Measurements from ENCODE around the gene RFTN1. TPM values are rescaled to one million over a fixed set of nuclear protein-coding genes. Genes with fewer than 3 reads are reported as not detected.

RFTN1 gene
- total RNA-seq, 2 experiments from 2014 or later = 59.9 to 63.4 TPM

DNA sequence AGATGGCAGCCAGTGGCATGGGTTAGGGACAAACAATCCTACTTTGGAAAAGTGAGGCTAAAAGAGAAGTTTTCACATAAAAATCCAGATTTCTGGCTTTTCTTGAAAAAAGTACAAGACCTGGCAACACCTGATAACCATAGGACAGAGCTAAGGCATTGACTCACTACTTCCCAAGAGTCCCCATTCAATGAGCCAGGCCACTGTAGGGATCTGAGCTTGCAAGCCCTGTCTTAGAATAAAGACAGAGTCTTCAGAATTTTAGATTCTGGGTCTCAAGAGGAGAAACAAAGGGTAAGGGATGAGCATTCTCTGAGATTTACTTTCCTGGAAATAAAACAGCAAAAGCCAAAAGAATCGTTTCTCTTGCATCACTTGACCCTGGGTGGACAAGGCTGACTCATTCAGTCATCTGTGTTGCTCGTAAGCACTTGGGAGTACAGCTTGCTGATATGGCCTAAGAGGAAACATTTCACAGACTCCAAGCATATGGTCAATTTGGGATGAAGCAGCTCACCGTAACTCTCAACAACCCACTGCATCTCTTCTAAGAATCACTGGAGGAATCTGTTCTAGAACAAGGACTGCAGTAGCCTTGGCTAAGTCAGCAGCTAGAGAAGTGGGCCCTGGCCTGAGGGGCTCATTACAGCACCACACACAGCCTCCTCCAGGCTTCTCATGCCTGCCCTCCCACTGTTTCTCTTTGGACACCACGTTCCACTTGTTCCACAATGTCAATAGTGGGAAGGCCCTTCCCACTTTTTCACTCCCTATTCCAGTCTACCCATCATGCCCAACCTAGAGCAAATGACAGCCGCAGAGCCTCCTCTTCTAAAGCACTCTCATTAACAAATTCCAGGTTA, 86.2 kb downstream of the RFTN1 start:
- ATAC-seq (no peak), DNase-seq (no peak)
- Mint-ChIP-seq H3K4me3 (no peak overlapping the region), H3K9me3 (ENCODE audit: insufficient read depth) (no peaks in the 10 kb centered on the region), H3K27ac (no peak overlapping the region), H3K4me1 (ENCODE audit: low read depth) (peaks cover 6% of the 10 kb centered on the region), H3K27me3 (ENCODE audit: low read depth) (no peaks in the 10 kb centered on the region), H3K36me3 (ENCODE audit: low read depth) (peaks cover 58% of the 10 kb centered on the region)
- CTCF ChIA-PET = interaction anchor here (1.0 kb wide), 1 partner anchor 32 kb away, joined by 3 read pairs; no protein-coding TSS in a partner anchor
- POLR2A ChIA-PET = no interaction called here

GRCh38 chr3:16426665-16427064, 86.8 kb downstream of the RFTN1 start:
- Mint-ChIP-seq H3K9me3 (ENCODE audit: insufficient read depth) (no peaks in the 10 kb centered on the region), H3K27ac (no peak overlapping the region), H3K4me1 (ENCODE audit: low read depth) (peaks cover 6% of the 10 kb centered on the region), H3K27me3 (ENCODE audit: low read depth) (no peaks in the 10 kb centered on the region), H3K36me3 (ENCODE audit: low read depth) (peaks cover 51% of the 10 kb centered on the region), H3K4me3 (no peak overlapping the region)
- CTCF ChIA-PET = interaction anchor here (1.0 kb wide), 1 partner anchor 32 kb away, joined by 3 read pairs; no protein-coding TSS in a partner anchor
- no peak for DNase-seq
- POLR2A ChIA-PET = no interaction called here
- ATAC-seq = no peak

GRCh38 chr3:16426029-16426400, 87.5 kb downstream of the RFTN1 start:
- DNase-seq (no peak), ATAC-seq (no peak)
- Mint-ChIP-seq H3K27me3 (ENCODE audit: low read depth) (no peaks in the 10 kb centered on the region), H3K4me3 (no peak overlapping the region), H3K36me3 (ENCODE audit: low read depth) (peaks cover 47% of the 10 kb centered on the region), H3K27ac (no peak overlapping the region), H3K4me1 (ENCODE audit: low read depth) (peaks cover 6% of the 10 kb centered on the region), H3K9me3 (ENCODE audit: insufficient read depth) (no peaks in the 10 kb centered on the region)
- CTCF ChIA-PET = no interaction called here
- POLR2A ChIA-PET = no interaction called here

- ATAC-seq = no peak
- peaks cover 44% of the 10 kb centered on the region for H3K36me3 Mint-ChIP-seq (ENCODE audit: low read depth)
- no peak overlapping the region for H3K27ac Mint-ChIP-seq
- H3K4me1 Mint-ChIP-seq (ENCODE audit: low read depth) = peaks cover 6% of the 10 kb centered on the region
- no peaks in the 10 kb centered on the region for H3K9me3 Mint-ChIP-seq (ENCODE audit: insufficient read depth)
- no peak for DNase-seq
- no peak overlapping the region for H3K4me3 Mint-ChIP-seq
- POLR2A ChIA-PET = no interaction called here
- H3K27me3 Mint-ChIP-seq (ENCODE audit: low read depth) = no peaks in the 10 kb centered on the region
- CTCF ChIA-PET = no interaction called here
Measured at GRCh38 chr3:16425398-16426028, 88.0 kb downstream of the RFTN1 start.

DNA sequence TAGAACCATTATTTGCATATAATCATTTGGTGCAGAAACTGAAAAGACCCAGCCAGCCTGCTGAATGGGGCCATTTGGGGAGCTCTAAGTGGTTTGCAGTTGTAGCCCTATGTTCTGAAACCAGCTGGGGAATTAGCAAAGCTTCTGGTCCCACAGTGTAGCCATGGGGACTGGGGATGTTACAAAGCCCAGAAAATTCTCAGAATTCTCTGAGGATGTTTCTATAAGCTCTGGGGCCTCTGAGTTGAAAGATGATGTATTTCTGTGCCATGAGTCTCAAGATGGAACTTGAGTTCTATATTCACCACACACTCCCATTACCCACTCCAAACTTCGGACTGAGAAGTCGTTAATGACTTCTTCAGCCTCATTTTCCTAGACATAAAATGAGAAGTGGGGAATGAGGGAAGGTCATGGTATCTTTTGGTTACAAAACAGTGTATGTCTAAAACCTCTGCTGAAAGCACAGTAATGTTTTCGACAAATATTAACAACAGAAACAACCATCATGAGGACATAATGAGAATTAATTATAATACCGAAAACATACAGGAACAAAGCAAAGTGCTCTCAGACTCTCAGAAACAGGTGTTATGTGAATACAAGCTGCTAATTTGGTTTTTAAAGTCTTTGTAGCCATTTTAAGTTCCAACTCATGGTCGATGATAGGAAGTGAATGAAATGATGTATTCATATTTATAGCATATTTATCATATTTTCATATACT, 89.4 kb downstream of the RFTN1 start:
- Mint-ChIP-seq H3K27ac (no peak overlapping the region), H3K4me3 (no peak overlapping the region), H3K4me1 (ENCODE audit: low read depth) (peaks cover 6% of the 10 kb centered on the region), H3K27me3 (ENCODE audit: low read depth) (no peaks in the 10 kb centered on the region), H3K9me3 (ENCODE audit: insufficient read depth) (no peaks in the 10 kb centered on the region), H3K36me3 (ENCODE audit: low read depth) (peaks cover 36% of the 10 kb centered on the region)
- ChIA-PET POLR2A (no interaction called here), CTCF (no interaction called here)
- DNase-seq (no peak), ATAC-seq (no peak)

- ChIA-PET POLR2A (no interaction called here), CTCF (no interaction called here)
- H3K9me3 Mint-ChIP-seq (ENCODE audit: insufficient read depth) = no peaks in the 10 kb centered on the region
- peaks cover 35% of the 10 kb centered on the region for H3K36me3 Mint-ChIP-seq (ENCODE audit: low read depth)
- no peak overlapping the region for H3K4me3 Mint-ChIP-seq
- H3K27me3 Mint-ChIP-seq (ENCODE audit: low read depth) = no peaks in the 10 kb centered on the region
- H3K4me1 Mint-ChIP-seq (ENCODE audit: low read depth) = peaks cover 6% of the 10 kb centered on the region
- DNase-seq = no peak
- no peak for ATAC-seq
- H3K27ac Mint-ChIP-seq = no peak overlapping the region
Measured at GRCh38 chr3:16423298-16423697, 90.2 kb downstream of the RFTN1 start.

DNA sequence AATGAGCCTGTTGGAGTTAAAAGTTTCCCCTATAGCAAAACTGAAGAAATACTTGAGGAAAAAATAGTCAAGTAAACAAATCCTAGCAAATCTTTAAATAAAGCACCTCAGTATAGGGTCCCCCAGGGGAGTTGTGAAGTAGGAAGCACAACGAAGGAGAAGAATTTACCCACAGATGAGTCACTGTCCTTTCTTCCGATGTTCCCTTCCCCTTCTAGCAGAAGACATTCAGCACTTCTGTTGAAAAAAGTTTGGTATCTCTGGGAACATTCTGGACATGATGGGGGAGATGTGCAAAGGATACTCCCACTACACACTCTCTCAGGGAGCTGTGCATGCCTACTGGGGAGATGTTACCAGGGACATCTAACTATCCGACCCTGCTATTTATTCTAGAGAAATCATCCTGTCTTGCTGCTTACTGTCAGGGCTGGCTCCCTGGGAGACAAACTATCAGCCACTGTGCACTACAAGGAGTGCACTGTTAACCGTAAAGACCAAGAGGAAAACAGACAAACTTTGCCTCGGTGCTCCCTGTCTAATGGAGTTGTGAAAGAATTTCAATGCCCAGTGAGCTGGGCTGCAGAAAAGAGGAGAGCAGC, 93.8 kb downstream of the RFTN1 start:
- Mint-ChIP-seq H3K9me3 (ENCODE audit: insufficient read depth) (no peaks in the 10 kb centered on the region), H3K27ac (no peak overlapping the region), H3K4me3 (no peak overlapping the region), H3K4me1 (ENCODE audit: low read depth) (peaks cover 7% of the 10 kb centered on the region), H3K27me3 (ENCODE audit: low read depth) (no peaks in the 10 kb centered on the region), H3K36me3 (ENCODE audit: low read depth) (peaks cover 31% of the 10 kb centered on the region)
- no peak for DNase-seq
- ChIA-PET POLR2A (no interaction called here), CTCF (no interaction called here)
- no peak for ATAC-seq

- H3K4me3 Mint-ChIP-seq = no peak overlapping the region
- no peak overlapping the region for H3K27ac Mint-ChIP-seq
- CTCF ChIA-PET = no interaction called here
- H3K36me3 Mint-ChIP-seq (ENCODE audit: low read depth) = peaks cover 37% of the 10 kb centered on the region
- no peak for DNase-seq
- no peak for ATAC-seq
- peaks cover 15% of the 10 kb centered on the region for H3K4me1 Mint-ChIP-seq (ENCODE audit: low read depth)
- H3K27me3 Mint-ChIP-seq (ENCODE audit: low read depth) = no peaks in the 10 kb centered on the region
- H3K9me3 Mint-ChIP-seq (ENCODE audit: insufficient read depth) = no peaks in the 10 kb centered on the region
- POLR2A ChIA-PET = no interaction called here
Measured at GRCh38 chr3:16417945-16418739, 95.4 kb downstream of the RFTN1 start.

GRCh38 chr3:16415911-16416476, 97.5 kb downstream of the RFTN1 start:
- DNase-seq (no peak), ATAC-seq (no peak)
- peaks cover 44% of the 10 kb centered on the region for H3K36me3 Mint-ChIP-seq (ENCODE audit: low read depth)
- no peaks in the 10 kb centered on the region for H3K9me3 Mint-ChIP-seq (ENCODE audit: insufficient read depth)
- ChIA-PET CTCF (no interaction called here), POLR2A (no interaction called here)
- H3K27me3 Mint-ChIP-seq (ENCODE audit: low read depth) = no peaks in the 10 kb centered on the region
- peaks cover 23% of the 10 kb centered on the region for H3K4me1 Mint-ChIP-seq (ENCODE audit: low read depth)
- H3K4me3 Mint-ChIP-seq = no peak overlapping the region
- no peak overlapping the region for H3K27ac Mint-ChIP-seq

- H3K4me1 Mint-ChIP-seq (ENCODE audit: low read depth) = peaks cover 23% of the 10 kb centered on the region
- peaks cover 42% of the 10 kb centered on the region for H3K36me3 Mint-ChIP-seq (ENCODE audit: low read depth)
- DNase-seq (no peak), ATAC-seq (no peak)
- ChIA-PET POLR2A (no interaction called here), CTCF (interaction anchor here (1.2 kb wide), 1 partner anchor 142 kb away, joined by 3 read pairs; no protein-coding TSS in a partner anchor)
- no peaks in the 10 kb centered on the region for H3K9me3 Mint-ChIP-seq (ENCODE audit: insufficient read depth)
- H3K27ac Mint-ChIP-seq = no peak overlapping the region
- H3K27me3 Mint-ChIP-seq (ENCODE audit: low read depth) = no peaks in the 10 kb centered on the region
- no peak overlapping the region for H3K4me3 Mint-ChIP-seq
Measured at GRCh38 chr3:16413321-16413720, 100.2 kb downstream of the RFTN1 start.

GRCh38 chr3:16412192-16412800, 101.2 kb downstream of the RFTN1 start:
- Mint-ChIP-seq H3K36me3 (ENCODE audit: low read depth) (peaks cover 50% of the 10 kb centered on the region), H3K4me1 (ENCODE audit: low read depth) (peaks cover 23% of the 10 kb centered on the region), H3K27ac (no peak overlapping the region), H3K27me3 (ENCODE audit: low read depth) (no peaks in the 10 kb centered on the region), H3K4me3 (no peak overlapping the region), H3K9me3 (ENCODE audit: insufficient read depth) (no peaks in the 10 kb centered on the region)
- DNase-seq (no peak), ATAC-seq (no peak)
- CTCF ChIA-PET = interaction anchor here (2.1 kb wide), 1 partner anchor 9 kb away, joined by 6 read pairs; no protein-coding TSS in a partner anchor
- POLR2A ChIA-PET = no interaction called here
